HG03378 (cell line): ENCODE results near the gene C1orf141.
"Not testable (repeated sequence)": the region's sequence is repeated elsewhere in the genome, so short reads cannot be mapped to it uniquely, and the experiment has no call there.

Experiments
- ATAC-seq: cut with Tn5 transposase; IDR thresholded peaks from one replicate; pipeline ENCODE4 v1.9.1; 2021; ENCODE audit warnings: mild to moderate bottlenecking, moderate library complexity; ENCODE audit not compliant: unreplicated experiment

Gene C1orf141

GRCh38 chr1:67134695-67135094 lies at the start of gene C1orf141:
C1orf141 (minus strand) TSS chr1:67134970; CDS start chr1:67127240, 7,730 bp downstream.
- no peak for ATAC-seq

GRCh38 chr1:67175530-67176087 lies 40.8 kb upstream of the C1orf141 start:
- no peak for ATAC-seq

- peak; percentile 41 for ATAC-seq
These were observed 40.0 kb upstream of the C1orf141 start for GRCh38 chr1:67174716-67175284.

- no peak for ATAC-seq
These were observed 39.2 kb upstream of the C1orf141 start for GRCh38 chr1:67173988-67174387.

- peak; percentile 47 for ATAC-seq
These were observed 37.2 kb upstream of the C1orf141 start for GRCh38 chr1:67171978-67172377.

- peak; percentile 7 for ATAC-seq
These were observed 36.8 kb upstream of the C1orf141 start for GRCh38 chr1:67171574-67171955.

- ATAC-seq = peak; percentile 1
These were observed 36.2 kb upstream of the C1orf141 start for GRCh38 chr1:67170751-67171573.

GRCh38 chr1:67169932-67170331 lies 35.2 kb upstream of the C1orf141 start:
- ATAC-seq = no peak

GRCh38 chr1:67169496-67169895 lies 34.7 kb upstream of the C1orf141 start:
- ATAC-seq = peak; percentile 45

GRCh38 chr1:67166196-67166595 lies 31.4 kb upstream of the C1orf141 start, which contains the start of gene IL23R:
IL23R (plus strand) TSS chr1:67166454; CDS start chr1:67168121, 1,667 bp downstream.
- peak; percentile 92 for ATAC-seq

GRCh38 chr1:67165468-67166041 lies 30.8 kb upstream of the C1orf141 start:
- ATAC-seq = no peak

- peak; percentile 54 for ATAC-seq
These were observed 28.2 kb upstream of the C1orf141 start for GRCh38 chr1:67162954-67163353.

- ATAC-seq = no peak
These were observed 24.5 kb upstream of the C1orf141 start for GRCh38 chr1:67159233-67159632.

GRCh38 chr1:67158401-67158800 lies 23.6 kb upstream of the C1orf141 start:
- no peak for ATAC-seq

GRCh38 chr1:67150931-67151330 lies 16.2 kb upstream of the C1orf141 start:
- no peak for ATAC-seq

- peak; percentile 95 for ATAC-seq
These were observed 14.5 kb upstream of the C1orf141 start for GRCh38 chr1:67149179-67149770.

- no peak for ATAC-seq
These were observed 13.9 kb upstream of the C1orf141 start for GRCh38 chr1:67148516-67149178.

GRCh38 chr1:67147973-67148372 lies 13.2 kb upstream of the C1orf141 start:
- ATAC-seq = not testable (repeated sequence)

GRCh38 chr1:67146539-67146938 lies 11.8 kb upstream of the C1orf141 start:
- no peak for ATAC-seq

- ATAC-seq = no peak
These were observed 11.3 kb upstream of the C1orf141 start for GRCh38 chr1:67146101-67146500.

- ATAC-seq = no peak
These were observed 9.9 kb upstream of the C1orf141 start for GRCh38 chr1:67144696-67145095.
